Measurements from ENCODE around the gene TBC1D8.

- TF ChIP-seq ATF2 (CRISPR knock-in tag; IDR thresholded peaks at IDR 0.05; ENCODE audit: borderline replicate concordance, low read depth) (no peak), CTCF (IDR thresholded peaks at IDR 0.05) (no peak), JUN (CRISPR knock-in tag; IDR thresholded peaks at IDR 0.05) (no peak), USF1 (CRISPR knock-in tag; IDR thresholded peaks at IDR 0.05) (no peak), CREB1 (CRISPR knock-in tag; IDR thresholded peaks at IDR 0.05) (no peak), FOXK1 (CRISPR knock-in tag; IDR thresholded peaks at IDR 0.05) (no peak), ZNF317 (CRISPR knock-in tag; IDR thresholded peaks at IDR 0.05; ENCODE audit: borderline replicate concordance, low read depth) (no peak), ZNF121 (CRISPR knock-in tag; IDR thresholded peaks at IDR 0.05) (no peak), ATF1 (CRISPR knock-in tag; IDR thresholded peaks at IDR 0.05) (no peak), CBFB (CRISPR knock-in tag; IDR thresholded peaks at IDR 0.05; ENCODE audit: low read depth) (no peak), ATF6 (CRISPR knock-in tag; IDR thresholded peaks at IDR 0.05) (no peak), ZNF512 (CRISPR knock-in tag; IDR thresholded peaks at IDR 0.05; ENCODE audit: borderline replicate concordance) (no peak), MAX (CRISPR knock-in tag; IDR thresholded peaks at IDR 0.05) (no peak), E2F1 (CRISPR knock-in tag; IDR thresholded peaks at IDR 0.05) (no peak)
Observed at GRCh38 chr2:101097638-101098037, 53.5 kb downstream of the TBC1D8 start.
